SIG-M5 (cell line): ENCODE measurements around the gene MAST1.
"Not testable (repeated sequence)": the region's sequence is repeated elsewhere in the genome, so short reads cannot be mapped to it uniquely, and the experiment has no call there.

Experiments
- DNase-seq: peaks from one replicate; lab custom pipeline; 2025; lab: John Stamatoyannopoulos, UW

The MAST1 gene

DNA sequence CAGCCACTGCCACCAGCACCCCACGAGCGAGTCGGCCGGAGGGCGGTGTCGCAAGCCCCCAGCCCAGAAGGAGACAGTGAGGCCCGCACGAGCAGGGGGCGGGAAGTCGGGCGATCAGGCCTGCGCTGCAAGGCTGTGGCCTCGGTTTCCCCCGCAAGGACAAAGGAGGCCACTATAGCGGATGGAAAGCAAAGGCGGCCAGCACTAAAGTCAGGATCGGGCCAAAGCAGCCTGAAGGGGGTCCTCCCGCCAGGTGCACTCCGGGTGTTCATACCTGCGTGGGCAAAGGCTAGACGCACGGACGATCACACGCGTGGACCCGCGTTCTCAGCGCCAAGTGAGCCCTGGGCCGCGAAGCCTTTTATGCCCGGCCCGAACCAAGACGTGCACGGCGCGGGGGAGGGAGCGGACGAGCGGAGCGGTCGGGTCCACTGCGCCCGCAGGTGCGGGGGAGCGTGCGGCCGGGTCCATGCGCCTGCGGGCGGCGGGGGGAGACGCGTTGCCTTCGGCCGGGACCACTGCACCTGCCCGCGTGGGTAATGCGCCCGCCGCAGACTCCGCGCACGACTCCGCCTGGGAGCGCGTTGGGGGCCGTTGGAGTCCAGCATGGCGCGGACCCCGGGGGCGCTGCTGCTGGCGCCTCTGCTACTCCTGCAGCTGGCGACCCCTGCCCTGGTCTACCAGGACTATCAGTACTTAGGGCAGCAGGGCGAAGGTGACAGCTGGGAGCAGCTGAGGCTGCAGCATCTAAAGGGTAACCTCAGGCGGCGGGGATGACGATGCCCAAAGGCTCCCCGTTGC lies 36.6 kb upstream of the MAST1 start, which contains the start of the genes PRDX2 and THSD8:
Gene PRDX2, minus strand, starts transcription at position 335 of the 801 bp plus-strand sequence. CDS start 539 bp downstream, outside the sequence.
Gene THSD8, plus strand, starts transcription at position 604 of the 801 bp plus-strand sequence. Its CDS starts 3 bp downstream, at position 607.
- DNase-seq: no peak

GRCh38 chr19:12802267-12803106 lies 35.8 kb upstream of the MAST1 start:
- DNase-seq: no peak

DNA sequence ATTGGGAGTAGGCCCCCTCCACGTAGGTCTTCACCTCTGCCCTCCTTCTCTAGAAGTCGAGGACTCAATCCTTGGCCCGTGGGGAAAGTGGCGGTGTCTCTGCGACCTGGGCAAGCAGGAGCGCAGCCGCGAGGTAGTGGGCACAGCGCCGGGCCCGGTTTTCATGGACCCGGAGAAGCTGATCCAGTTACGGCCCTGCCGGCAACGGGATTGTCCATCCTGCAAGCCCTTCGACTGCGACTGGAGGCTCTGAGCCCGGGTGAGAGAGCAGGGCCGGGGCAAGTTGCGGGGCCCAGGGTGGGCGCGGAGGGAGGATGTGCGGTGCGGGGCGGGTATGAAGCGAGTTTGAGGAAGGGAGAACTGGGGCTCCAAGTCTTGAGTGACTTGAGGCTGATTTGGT lies 34.3 kb upstream of the MAST1 start:
- DNase-seq: no peak

DNA sequence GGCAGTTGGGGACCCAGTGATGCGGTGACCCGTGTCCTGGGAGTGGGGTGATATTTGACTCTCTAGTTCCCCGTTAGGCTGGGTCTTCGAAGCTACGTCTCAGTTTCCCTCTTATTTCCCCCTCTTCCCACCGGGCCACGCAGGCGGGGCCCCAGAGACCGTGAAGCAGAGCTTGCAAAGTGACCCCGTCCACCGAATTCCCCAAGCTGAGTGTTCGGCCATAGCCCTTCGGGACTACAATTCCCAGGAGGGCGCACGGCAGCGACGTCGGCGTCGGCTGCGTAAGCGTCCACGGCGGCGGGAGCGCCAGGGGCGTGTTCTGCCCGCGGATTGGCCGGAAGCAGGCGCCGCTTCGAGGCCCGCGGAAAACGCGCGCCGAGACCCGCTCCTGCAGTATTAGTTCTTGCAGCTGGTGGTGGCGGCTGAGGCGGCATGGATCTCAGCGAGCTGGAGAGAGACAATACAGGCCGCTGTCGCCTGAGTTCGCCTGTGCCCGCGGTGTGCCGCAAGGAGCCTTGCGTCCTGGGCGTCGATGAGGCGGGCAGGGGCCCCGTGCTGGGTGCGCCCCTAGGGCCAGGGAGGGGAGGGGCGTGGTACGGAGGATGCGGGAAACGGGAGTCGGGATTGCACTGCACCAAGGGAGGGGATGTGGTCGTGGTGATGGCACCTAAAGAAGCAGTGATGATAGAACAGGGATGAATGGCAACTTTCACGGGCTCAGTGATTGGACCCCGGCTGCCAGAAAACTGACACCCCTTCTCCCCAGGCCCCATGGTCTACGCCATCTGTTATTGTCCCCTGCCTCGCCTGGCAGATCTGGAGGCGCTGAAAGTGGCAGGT lies 31.9 kb upstream of the MAST1 start, which contains the start of gene RNASEH2A:
Gene RNASEH2A, plus strand, starts transcription at position 343 of the 840 bp plus-strand sequence. Its CDS starts 90 bp downstream, at position 433.
- no peak for DNase-seq

DNA sequence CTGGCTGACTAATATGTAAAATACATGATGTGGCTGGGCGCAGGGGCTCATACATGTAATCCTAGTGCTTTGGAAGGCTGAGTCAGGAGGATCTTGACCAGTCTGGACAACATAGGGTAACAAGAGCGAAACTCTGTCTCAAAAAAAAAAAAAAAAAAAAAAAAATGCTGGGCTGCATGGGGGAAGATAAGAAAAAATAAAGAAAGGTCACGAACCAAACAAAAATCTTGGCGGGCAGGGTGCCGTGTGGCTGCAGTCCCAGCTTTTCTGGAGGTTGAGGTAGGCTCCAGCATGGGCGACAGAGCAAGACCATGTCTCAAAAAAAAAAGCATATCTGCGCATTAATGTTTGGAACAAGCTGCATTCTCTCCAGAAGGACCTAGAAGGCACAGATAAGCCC lies 23.2 kb upstream of the MAST1 start:
- DNase-seq: no peak

DNA sequence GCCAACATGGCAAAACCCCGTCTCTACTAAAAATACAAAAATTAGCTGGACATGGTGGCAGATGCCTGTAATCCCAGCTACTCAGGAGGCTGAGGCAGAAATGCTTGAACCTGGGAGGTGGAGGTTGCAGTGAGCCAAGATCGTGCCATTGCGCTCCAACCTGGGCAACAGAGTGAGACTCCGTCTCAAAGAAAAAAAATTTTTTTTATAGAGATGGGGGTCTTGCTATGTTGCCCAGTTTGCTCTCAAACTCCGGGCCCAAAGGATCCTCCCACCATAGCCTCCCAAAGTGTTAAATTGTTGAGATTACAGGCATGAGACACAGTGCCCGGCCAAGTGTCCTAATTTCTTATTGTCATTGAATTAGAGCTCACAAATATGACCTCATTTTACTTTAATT lies 21.1 kb upstream of the MAST1 start:
- DNase-seq: not testable (repeated sequence)

GRCh38 chr19:12817810-12818209 lies 20.5 kb upstream of the MAST1 start:
- DNase-seq: not testable (repeated sequence)

DNA sequence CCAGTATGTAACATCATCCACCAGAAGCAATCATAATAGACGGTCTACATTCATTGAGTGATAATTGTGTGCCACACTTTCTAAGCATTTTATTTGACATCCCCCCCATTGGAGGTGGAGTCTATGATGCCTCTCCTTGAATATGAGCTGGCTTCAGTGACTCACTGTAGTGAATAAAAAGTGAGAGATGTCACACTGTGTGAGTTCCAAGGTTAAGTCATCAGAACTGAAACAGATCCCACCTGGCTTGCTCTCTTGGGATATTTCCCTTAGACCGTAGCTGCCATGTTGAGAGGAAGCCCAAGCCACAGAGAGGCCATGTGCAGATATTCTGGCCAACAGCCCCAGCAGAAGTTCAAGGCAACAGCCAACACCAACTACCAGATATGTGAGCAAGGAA lies 16.6 kb upstream of the MAST1 start:
- DNase-seq: no peak

GRCh38 chr19:12825254-12826131 lies 12.8 kb upstream of the MAST1 start:
- DNase-seq: no peak

- no peak for DNase-seq
These were observed 9.8 kb upstream of the MAST1 start for GRCh38 chr19:12828494-12828893.

DNA sequence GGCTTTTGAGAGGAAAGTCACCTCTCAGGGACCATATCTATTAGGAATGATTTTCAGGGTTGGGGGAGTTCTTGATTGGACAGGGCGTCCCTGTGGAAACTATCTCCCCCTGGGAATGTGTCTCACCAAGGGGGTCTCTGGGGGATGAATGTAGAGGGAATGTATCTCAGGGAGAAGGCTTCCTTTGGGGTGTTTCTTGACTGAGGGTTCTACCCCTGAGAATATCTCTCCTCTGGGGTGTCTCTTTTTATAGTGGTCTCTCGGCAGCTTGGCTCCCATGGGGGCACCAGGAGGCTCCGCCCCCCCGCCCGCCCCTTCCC lies 4.9 kb upstream of the MAST1 start:
- no peak for DNase-seq

DNA sequence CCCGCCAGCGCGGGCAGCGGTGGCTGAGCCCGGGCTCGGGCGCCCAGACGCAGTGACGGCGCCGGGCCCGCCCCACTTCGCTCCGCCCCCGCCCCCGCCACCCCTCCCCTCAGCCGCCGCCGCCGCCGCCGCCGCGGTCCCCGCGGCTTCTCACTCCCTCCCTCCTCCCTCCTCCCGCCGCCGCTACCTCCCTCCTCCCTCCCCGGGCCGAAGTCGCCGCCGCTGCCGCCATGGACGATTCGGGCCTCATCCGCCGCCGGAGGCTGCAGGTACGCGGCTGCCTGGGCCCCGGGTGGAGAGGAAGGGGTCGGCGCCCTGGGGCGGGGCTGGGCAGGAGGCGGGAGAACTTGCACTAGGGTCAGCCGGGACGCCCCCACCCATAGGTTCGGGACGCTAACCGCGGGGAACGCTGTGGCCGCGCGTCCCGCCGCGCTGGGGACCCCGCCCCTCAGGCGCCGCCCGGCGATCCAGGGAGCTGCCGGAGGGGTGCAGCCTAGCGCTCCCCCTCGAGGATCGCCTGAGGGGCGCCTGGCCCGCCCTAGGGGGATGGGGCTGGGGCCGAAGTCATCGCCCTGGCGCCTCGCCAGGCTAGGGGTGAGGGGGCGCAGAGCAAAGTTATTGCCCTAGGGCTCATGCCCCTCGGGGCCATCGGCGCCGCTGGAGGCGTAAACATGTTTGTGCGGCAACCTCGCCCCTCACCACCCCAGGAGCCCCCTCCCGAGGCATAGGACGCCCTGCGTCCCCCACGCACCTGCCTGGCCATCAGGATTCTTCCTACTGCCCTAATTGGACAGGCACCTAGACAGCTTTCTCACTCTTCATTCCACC lies 4.4 kb upstream of the MAST1 start:
- no peak for DNase-seq

DNA sequence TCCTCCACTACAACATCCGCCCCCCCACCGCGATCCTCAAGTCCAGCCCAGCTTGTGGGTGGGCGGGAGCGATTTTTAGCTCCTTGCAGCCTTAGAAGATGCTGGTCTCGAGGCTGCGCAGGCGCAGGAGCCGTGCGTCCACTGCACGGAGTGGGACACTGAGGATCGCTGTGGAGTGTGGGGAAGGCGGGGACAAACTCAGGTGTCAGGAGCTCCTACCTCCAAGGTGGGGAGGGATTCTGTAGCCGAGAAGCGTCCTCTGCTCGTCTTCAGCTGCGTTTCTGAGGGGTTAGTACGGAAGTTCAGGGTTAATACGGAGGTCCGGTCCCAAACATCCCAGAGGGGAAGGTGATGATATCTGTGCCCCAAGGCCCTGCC lies 3.8 kb upstream of the MAST1 start, which contains the start of gene RTBDN:
Gene RTBDN, minus strand, starts transcription at position 14 of the 378 bp plus-strand sequence. CDS start 4,600 bp downstream, outside the sequence.
- DNase-seq: no peak

DNA sequence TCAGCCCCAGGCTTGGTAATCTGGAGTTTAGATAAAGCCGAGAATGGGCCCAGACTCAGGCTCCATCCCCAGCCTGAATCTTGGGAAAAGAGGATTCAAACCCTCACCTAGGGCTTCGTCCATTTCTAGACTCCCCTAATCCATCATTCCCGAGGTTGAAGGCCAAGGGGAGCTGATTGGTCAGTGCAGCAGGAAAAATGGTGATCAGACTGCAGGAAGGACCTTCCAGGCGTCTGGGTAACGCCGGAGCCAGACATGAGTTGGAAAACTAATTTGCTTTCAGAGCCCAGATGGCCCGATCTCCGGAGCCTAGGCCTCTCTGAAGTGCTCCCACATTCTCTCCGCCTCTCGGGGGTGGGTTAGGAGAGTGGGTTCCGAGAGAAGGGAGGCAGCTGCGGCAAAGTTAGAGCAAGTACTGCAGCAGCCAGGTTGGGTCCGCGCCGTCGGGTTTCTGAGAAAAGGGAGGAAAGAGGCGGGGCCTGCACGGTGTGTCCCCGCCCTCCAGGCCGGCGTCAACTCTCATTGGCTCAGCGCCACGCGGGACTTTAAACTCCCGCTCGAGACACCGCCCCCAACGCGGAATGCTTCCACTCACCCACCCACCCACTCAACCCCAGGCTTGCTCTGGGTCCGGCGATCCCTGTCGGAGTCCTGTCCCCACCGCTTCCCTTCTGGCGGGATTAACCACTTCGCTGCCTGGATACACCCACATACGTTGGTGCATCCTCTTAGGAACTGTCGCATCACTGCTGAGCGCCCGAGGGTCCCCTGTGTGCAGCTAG lies 3.1 kb upstream of the MAST1 start:
- DNase-seq: no peak

GRCh38 chr19:12836529-12836863 lies 1.8 kb upstream of the MAST1 start:
- no peak for DNase-seq

GRCh38 chr19:12837225-12837624 lies 1.1 kb upstream of the MAST1 start:
- no peak for DNase-seq

DNA sequence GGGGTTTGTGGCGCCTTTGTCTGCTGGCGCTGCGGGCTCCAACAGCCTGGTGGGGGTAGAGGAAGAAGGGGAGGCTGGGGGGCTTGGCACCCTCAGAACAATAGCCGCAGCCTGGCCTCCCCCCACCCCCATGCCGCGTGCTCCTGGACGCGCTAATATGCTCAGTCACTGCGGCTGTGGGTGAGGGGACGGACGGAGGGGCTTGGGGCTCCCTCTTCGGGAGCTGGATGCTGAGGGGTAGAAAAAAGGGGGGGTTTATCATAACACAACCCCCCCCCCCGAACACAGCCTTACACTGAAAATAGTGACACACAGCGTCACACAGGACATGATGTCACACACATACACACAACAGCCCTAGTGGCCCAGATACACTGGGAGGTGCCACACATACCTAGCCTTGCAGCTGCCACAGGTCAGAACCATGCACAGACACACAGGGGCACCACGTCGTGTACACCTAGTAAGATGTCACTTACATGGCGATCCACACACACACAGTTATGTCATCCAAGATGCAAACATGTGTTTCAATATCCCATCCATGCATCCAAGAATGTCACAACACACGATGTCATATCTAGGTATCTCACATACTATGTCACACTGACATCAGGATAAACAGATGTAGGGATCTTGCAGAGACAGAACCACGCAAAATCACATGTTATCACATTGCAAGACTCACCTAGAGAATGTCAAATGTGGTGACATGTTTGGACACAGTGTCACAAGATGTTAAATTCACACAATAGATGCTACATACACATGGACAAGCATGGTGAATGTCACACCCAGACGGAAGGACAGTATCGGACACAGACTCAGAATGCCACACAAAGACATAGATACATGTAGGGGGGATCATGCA lies 806 bp downstream of the MAST1 start:
- DNase-seq: no peak
